K562 (cell line): Measurements from ENCODE around the gene GYS1. TPM values are rescaled to one million over a fixed set of nuclear protein-coding genes. Genes with fewer than 3 reads are reported as not detected.
A peak's percentile ranks its signal among the peaks of the same experiment; 100 is the strongest.

ENCODE experiments used
- ATF2 ChIP-seq: sonication (generic); formaldehyde crosslinking; IDR thresholded peaks from 2 replicates; pipeline ENCODE4 v1.8.1; 2022; ENCODE audit warnings: missing genetic modification reagents
- BACH1 ChIP-seq: fragments of 200-800 bp; sonication (Bioruptor generic); IDR thresholded peaks from 2 replicates; pipeline ENCODE4 v1.6.1; 2016; ENCODE audit warnings: missing genetic modification characterization, missing compliant biosample characterization
- CBX1 ChIP-seq: sonication (generic); IDR thresholded peaks from 2 replicates; pipeline ENCODE4 v1.6.1; 2016; ENCODE audit warnings: antibody characterized with exemption, low read depth, mild to moderate bottlenecking
- CBX5 ChIP-seq: IDR thresholded peaks from 2 replicates; pipeline ENCODE4 v1.6.1; 2014; ENCODE audit warnings: low read depth, borderline replicate concordance
- GABPA ChIP-seq: fragments of 200-800 bp; sonication (Bioruptor generic); conservative IDR thresholded peaks from 2 replicates; pipeline ENCODE4 v1.6.1; 2016; ENCODE audit warnings: low read depth, missing genetic modification characterization, missing compliant biosample characterization
- HDGF ChIP-seq: fragments of 450-650 bp; IDR thresholded peaks from 2 replicates; pipeline ENCODE4 v1.6.1; 2016
- HLTF ChIP-seq: fragments of 450-650 bp; IDR thresholded peaks from 2 replicates; pipeline ENCODE4 v1.6.1; 2016
- NR3C1 ChIP-seq: sonication (generic); formaldehyde crosslinking; IDR thresholded peaks from 2 replicates; pipeline ENCODE4 v1.8.1; 2022; ENCODE audit warnings: missing genetic modification reagents
- RNF2 ChIP-seq: sonication (generic); IDR thresholded peaks from 2 replicates; pipeline ENCODE4 v1.6.1; 2016
- SMAD2 ChIP-seq: fragments of 150-350 bp; IDR thresholded peaks from 2 replicates; pipeline ENCODE4 v1.6.1; 2014; ENCODE audit warnings: low read depth, mild to moderate bottlenecking, low read length
- SP1 ChIP-seq: sonication (generic); formaldehyde crosslinking; IDR thresholded peaks from 2 replicates; pipeline ENCODE4 v1.8.1; 2022; ENCODE audit warnings: mild to moderate bottlenecking, missing genetic modification reagents
- TRIM24 ChIP-seq, 2 experiments: fragments of 450-650 bp; IDR thresholded peaks; 2 replicates each; pipeline ENCODE4 v1.6.1; 2016
- U2AF1 ChIP-seq: fragments of 200-400 bp; formaldehyde crosslinking; optimal IDR thresholded peaks from 2 replicates; pipeline ENCODE3; 2017; ENCODE audit warnings: mild to moderate bottlenecking, low read depth, low read length, moderate library complexity
- ZNF124 ChIP-seq: sonication (generic); formaldehyde crosslinking; IDR thresholded peaks from 2 replicates; pipeline ENCODE4 v1.8.1; 2022; ENCODE audit warnings: missing genetic modification reagents
- ZNF143 ChIP-seq: sonication (generic); formaldehyde crosslinking; IDR thresholded peaks from 2 replicates; pipeline ENCODE4 v1.9.0; 2022; ENCODE audit warnings: mild to moderate bottlenecking, missing genetic modification reagents
- ZNF407 ChIP-seq: fragments of 450-650 bp; IDR thresholded peaks from 2 replicates; pipeline ENCODE4 v1.6.1; 2016; ENCODE audit warnings: low read depth
- ZNF436 ChIP-seq: fragments of 250-450, 450-650 bp; sonication (Bioruptor Pico); formaldehyde crosslinking; IDR thresholded peaks from 2 replicates; pipeline ENCODE4 v1.7.0; 2020; ENCODE audit warnings: mild to moderate bottlenecking
- ZNF586 ChIP-seq: fragments of 450-650 bp; formaldehyde crosslinking; conservative IDR thresholded peaks from 2 replicates; pipeline ENCODE4 v1.4.0; 2020; ENCODE audit warnings: mild to moderate bottlenecking, moderate library complexity
- polyA plus RNA-seq, 8 experiments: library from polyadenylated mRNA; depleted of rRNA in 4 of 8; stranded (reverse) in 5 of 8; unstranded in 3 of 8; fragments of >200 nt; fragmentation: Nextera tagmentation in 2 of 8; fragmentation: Illumina TruSeq in 1 of 8; extraction: Ambion mirVana in 2 of 8; extraction: Trizol in 1 of 8; gene quantifications; 2 replicates each; pipeline versions ENCODE4 v1.2.1 to v1.2.3, GENCODE V29; 2011 to 2014; ENCODE audit warnings: inconsistent platforms in 1 of 8, missing spikeins in 1 of 8
- total RNA-seq, 7 experiments: library from RNA; depleted of rRNA in 6 of 7; stranded (reverse); fragments of >200 nt in 6 of 7; fragmentation: Illumina TruSeq in 2 of 7; extraction: Trizol in 2 of 7; gene quantifications; 2 replicates each; pipeline versions ENCODE4 v1.2.1 to v1.2.3, GENCODE V29; 2011 to 2021; ENCODE audit warnings: low replicate concordance in 1 of 7
- TF ChIP-seq, protein P1 (sequence below): fragments of 450-650 bp; formaldehyde crosslinking; IDR thresholded peaks from 2 replicates; pipeline ENCODE4 v1.4.0; 2020; ENCODE audit warnings: mild to moderate bottlenecking

The GYS1 gene
- total and polyA plus RNA-seq, 9 of the 15 experiments (the other 6 are each of a cell fraction or from before 2014, with no cell fraction given) = 1.9 to 31.1 (median 15.2) TPM

DNA sequence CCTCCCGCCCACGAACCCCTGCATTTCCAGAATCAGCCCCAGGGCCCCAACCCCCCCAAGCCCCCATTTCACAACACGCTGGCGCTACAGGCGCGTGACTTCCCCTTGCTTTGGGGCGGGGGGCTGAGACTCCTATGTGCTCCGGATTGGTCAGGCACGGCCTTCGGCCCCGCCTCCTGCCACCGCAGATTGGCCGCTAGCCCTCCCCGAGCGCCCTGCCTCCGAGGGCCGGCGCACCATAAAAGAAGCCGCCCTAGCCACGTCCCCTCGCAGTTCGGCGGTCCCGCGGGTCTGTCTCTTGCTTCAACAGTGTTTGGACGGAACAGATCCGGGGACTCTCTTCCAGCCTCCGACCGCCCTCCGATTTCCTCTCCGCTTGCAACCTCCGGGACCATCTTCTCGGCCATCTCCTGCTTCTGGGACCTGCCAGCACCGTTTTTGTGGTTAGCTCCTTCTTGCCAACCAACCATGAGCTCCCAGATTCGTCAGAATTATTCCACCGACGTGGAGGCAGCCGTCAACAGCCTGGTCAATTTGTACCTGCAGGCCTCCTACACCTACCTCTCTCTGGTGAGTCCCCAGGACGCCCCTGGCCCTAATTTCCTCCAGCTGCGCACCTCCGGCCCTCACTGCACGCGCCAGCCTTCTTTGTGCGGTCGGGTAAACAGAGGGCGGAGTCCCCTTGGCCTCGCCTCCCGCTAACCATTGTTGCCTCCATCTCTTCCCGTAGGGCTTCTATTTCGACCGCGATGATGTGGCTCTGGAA, 27.9 kb downstream of the GYS1 start, which contains the start of gene FTL (continued):
- peak; percentile 80 for TF ChIP-seq ZNF407
- TF ChIP-seq ZNF586 (CRISPR knock-in tag) = no peak
- TF ChIP-seq GABPA (tag) = no peak; the same call in 1 of the 2 replicates
- TF ChIP-seq BACH1 (tag) = no peak
- TF ChIP-seq CBX5 = no peak
- TF ChIP-seq ZNF436 (CRISPR knock-in tag) = peak; percentile 38; the same call in 1 of the 2 replicates
- no peak for TF ChIP-seq SMAD2
- TF ChIP-seq U2AF1 = no peak
- no peak for TF ChIP-seq HLTF
- TF ChIP-seq ATF2 = no peak
- peak; percentile 99 for TF ChIP-seq CBX1
- TF ChIP-seq NR3C1 (CRISPR knock-in tag) = no peak
- TF ChIP-seq ZNF124 (CRISPR knock-in tag) = no peak
- TF ChIP-seq TRIM24 (IDR thresholded peaks at IDR 0.05) = 0 out of 4 replicates have a peak, but pooled peaks of 1 of the 2 experiments have one; percentile 24
- TF ChIP-seq, protein P1, sequence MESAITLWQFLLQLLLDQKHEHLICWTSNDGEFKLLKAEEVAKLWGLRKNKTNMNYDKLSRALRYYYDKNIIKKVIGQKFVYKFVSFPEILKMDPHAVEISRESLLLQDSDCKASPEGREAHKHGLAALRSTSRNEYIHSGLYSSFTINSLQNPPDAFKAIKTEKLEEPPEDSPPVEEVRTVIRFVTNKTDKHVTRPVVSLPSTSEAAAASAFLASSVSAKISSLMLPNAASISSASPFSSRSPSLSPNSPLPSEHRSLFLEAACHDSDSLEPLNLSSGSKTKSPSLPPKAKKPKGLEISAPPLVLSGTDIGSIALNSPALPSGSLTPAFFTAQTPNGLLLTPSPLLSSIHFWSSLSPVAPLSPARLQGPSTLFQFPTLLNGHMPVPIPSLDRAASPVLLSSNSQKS (CRISPR knock-in tag) = no peak
- peak; percentile 96 for TF ChIP-seq SP1 (CRISPR knock-in tag)
- TF ChIP-seq HDGF = no peak
- TF ChIP-seq RNF2 = peak; percentile 70
- no peak for TF ChIP-seq ZNF143
